ENCODE measurements around the gene COL24A1.

- no peak for TF ChIP-seq CTCF (IDR thresholded peaks at IDR 0.05; ENCODE audit: low read depth, low read length, poor library complexity, severe bottlenecking)
- TF ChIP-seq EZH2phosphoT487 (IDR thresholded peaks at IDR 0.05; ENCODE audit: borderline replicate concordance, low read length) = no peak
These were observed 51.1 kb downstream of the COL24A1 start for GRCh38 chr1:86105533-86105866.

All from DOHH2 (cell line).